ENCODE results near the gene DYNLT5. TPM values are rescaled to one million over a fixed set of nuclear protein-coding genes. Genes with fewer than 3 reads are reported as not detected.
"Not testable (repeated sequence)": the region's sequence is repeated elsewhere in the genome, so short reads cannot be mapped to it uniquely, and the experiment has no call there.

The DYNLT5 gene
- total RNA-seq, 3 donors from 2014 or later: 0.32 to 1.0 (median 0.33) TPM

- H3K4me3 ChIP-seq: no peak overlapping the region
- H3K27ac ChIP-seq: no peak overlapping the region
- no peak for DNase-seq (ENCODE audit: low spot score in 2 of 2)
- H3K27me3 ChIP-seq: no peaks in the 10 kb centered on the region
- no peak for TF ChIP-seq POLR2AphosphoS5 (IDR thresholded peaks at IDR 0.05)
- TF ChIP-seq POLR2A (IDR thresholded peaks at IDR 0.05): no peak
- TF ChIP-seq CTCF (IDR thresholded peaks at IDR 0.05): no peak
- intact Hi-C loops (cut with DNase I; ENCODE audit: low total_unique reads): no loop called here
- H3K9me3 ChIP-seq: no peaks in the 10 kb centered on the region
- H3K4me1 ChIP-seq: no peaks in the 10 kb centered on the region
- no peaks in the 10 kb centered on the region for H3K36me3 ChIP-seq
Observed at GRCh38 chr1:66788231-66788939, 36.1 kb downstream of the DYNLT5 start.

- Histone ChIP-seq H3K4me1 (no peaks in the 10 kb centered on the region), H3K9me3 (no peaks in the 10 kb centered on the region), H3K4me3 (no peak overlapping the region), H3K36me3 (no peaks in the 10 kb centered on the region), H3K27me3 (no peaks in the 10 kb centered on the region), H3K27ac (no peak overlapping the region)
- no peak for DNase-seq (ENCODE audit: low spot score in 2 of 2)
- TF ChIP-seq POLR2A (IDR thresholded peaks at IDR 0.05) (no peak), CTCF (IDR thresholded peaks at IDR 0.05) (no peak), POLR2AphosphoS5 (IDR thresholded peaks at IDR 0.05) (no peak)
- intact Hi-C loops (cut with DNase I; ENCODE audit: low total_unique reads): no loop called here
Observed at GRCh38 chr1:66791621-66792610, 39.7 kb downstream of the DYNLT5 start.

- intact Hi-C loops (cut with DNase I; ENCODE audit: low total_unique reads); H3K4me3 ChIP-seq; H3K27me3 ChIP-seq; H3K4me1 ChIP-seq; H3K36me3 ChIP-seq; H3K9me3 ChIP-seq; DNase-seq (ENCODE audit: low spot score in 2 of 2); H3K27ac ChIP-seq: not testable (repeated sequence)
Observed at GRCh38 chr1:66795839-66796238, 43.6 kb downstream of the DYNLT5 start.

- H3K27ac ChIP-seq: no peak overlapping the region
- no peak overlapping the region for H3K4me3 ChIP-seq
- no peak for DNase-seq (ENCODE audit: low spot score in 2 of 2)
- no peaks in the 10 kb centered on the region for H3K9me3 ChIP-seq
- TF ChIP-seq CTCF (IDR thresholded peaks at IDR 0.05) (no peak), POLR2AphosphoS5 (IDR thresholded peaks at IDR 0.05) (no peak), POLR2A (IDR thresholded peaks at IDR 0.05) (no peak)
- H3K36me3 ChIP-seq: no peaks in the 10 kb centered on the region
- H3K4me1 ChIP-seq: no peaks in the 10 kb centered on the region
- intact Hi-C loops (cut with DNase I; ENCODE audit: low total_unique reads): no loop called here
- H3K27me3 ChIP-seq: no peaks in the 10 kb centered on the region
Observed at GRCh38 chr1:66809245-66809644, 57.0 kb downstream of the DYNLT5 start.

GRCh38 chr1:66809736-66810326 is 57.6 kb downstream of the DYNLT5 start:
- Histone ChIP-seq H3K36me3 (no peaks in the 10 kb centered on the region), H3K4me1 (no peaks in the 10 kb centered on the region), H3K27me3 (no peaks in the 10 kb centered on the region), H3K9me3 (no peaks in the 10 kb centered on the region), H3K4me3 (no peak overlapping the region), H3K27ac (no peak overlapping the region)
- no peak for TF ChIP-seq POLR2AphosphoS5 (IDR thresholded peaks at IDR 0.05)
- no peak for TF ChIP-seq POLR2A (IDR thresholded peaks at IDR 0.05)
- no peak for TF ChIP-seq CTCF (IDR thresholded peaks at IDR 0.05)
- intact Hi-C loops (cut with DNase I; ENCODE audit: low total_unique reads): no loop called here
- DNase-seq (ENCODE audit: low spot score in 2 of 2): no peak

All from breast epithelium (tissue), 4 donors.